HEK293 (cell line): ENCODE measurements around the gene KRTAP2-4.
"Not testable (repeated sequence)": the region's sequence is repeated elsewhere in the genome, so short reads cannot be mapped to it uniquely, and the experiment has no call there.

Experiments used
- ZBTB17 ChIP-seq: fragments of 450-650 bp; formaldehyde crosslinking; IDR thresholded peaks from 2 replicates; pipeline ENCODE4 v1.5.1; 2016; ENCODE audit warnings: missing biosample characterization, missing genetic modification characterization
- ZNF571 ChIP-seq: fragments of 450-650 bp; formaldehyde crosslinking; IDR thresholded peaks from 2 replicates; pipeline ENCODE4 v1.5.0; 2017; ENCODE audit warnings: missing biosample characterization, missing genetic modification characterization
- TF ChIP-seq, protein P1 (sequence below): fragments of 450-650 bp; IDR thresholded peaks from 2 replicates; pipeline ENCODE4 v1.5.1; 2018; ENCODE audit warnings: missing biosample characterization, missing genetic modification characterization
- TF ChIP-seq, protein P2 (sequence below): fragments of 450-650 bp; formaldehyde crosslinking; IDR thresholded peaks from 2 replicates; pipeline ENCODE4 v1.5.1; 2016; ENCODE audit warnings: missing biosample characterization, missing genetic modification characterization

DNA sequence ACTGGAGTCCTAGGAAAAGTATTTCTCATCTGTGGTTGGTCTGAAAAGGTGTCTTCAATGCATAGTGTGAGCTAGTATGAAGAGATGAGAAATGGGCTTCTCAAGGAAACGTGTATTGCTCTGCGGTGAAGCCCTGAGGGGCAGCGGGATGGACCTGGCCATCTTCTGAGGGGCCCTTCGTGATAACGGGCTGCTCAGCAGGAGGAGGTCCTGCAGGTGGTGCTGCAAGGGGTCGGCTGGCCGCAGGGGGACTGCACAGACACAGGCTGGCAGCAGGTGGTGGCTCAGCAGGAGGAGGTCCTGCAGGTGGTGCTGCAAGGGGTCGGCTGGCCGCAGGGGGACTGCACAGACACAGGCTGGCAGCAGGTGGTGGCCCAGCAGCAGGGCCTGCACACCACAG is 11.1 kb downstream of the KRTAP2-4 start:
- TF ChIP-seq, protein P1, sequence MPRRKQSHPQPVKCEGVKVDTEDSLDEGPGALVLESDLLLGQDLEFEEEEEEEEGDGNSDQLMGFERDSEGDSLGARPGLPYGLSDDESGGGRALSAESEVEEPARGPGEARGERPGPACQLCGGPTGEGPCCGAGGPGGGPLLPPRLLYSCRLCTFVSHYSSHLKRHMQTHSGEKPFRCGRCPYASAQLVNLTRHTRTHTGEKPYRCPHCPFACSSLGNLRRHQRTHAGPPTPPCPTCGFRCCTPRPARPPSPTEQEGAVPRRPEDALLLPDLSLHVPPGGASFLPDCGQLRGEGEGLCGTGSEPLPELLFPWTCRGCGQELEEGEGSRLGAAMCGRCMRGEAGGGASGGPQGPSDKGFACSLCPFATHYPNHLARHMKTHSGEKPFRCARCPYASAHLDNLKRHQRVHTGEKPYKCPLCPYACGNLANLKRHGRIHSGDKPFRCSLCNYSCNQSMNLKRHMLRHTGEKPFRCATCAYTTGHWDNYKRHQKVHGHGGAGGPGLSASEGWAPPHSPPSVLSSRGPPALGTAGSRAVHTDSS: not testable (repeated sequence)
- TF ChIP-seq, protein P2, sequence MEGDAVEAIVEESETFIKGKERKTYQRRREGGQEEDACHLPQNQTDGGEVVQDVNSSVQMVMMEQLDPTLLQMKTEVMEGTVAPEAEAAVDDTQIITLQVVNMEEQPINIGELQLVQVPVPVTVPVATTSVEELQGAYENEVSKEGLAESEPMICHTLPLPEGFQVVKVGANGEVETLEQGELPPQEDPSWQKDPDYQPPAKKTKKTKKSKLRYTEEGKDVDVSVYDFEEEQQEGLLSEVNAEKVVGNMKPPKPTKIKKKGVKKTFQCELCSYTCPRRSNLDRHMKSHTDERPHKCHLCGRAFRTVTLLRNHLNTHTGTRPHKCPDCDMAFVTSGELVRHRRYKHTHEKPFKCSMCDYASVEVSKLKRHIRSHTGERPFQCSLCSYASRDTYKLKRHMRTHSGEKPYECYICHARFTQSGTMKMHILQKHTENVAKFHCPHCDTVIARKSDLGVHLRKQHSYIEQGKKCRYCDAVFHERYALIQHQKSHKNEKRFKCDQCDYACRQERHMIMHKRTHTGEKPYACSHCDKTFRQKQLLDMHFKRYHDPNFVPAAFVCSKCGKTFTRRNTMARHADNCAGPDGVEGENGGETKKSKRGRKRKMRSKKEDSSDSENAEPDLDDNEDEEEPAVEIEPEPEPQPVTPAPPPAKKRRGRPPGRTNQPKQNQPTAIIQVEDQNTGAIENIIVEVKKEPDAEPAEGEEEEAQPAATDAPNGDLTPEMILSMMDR (tag by site-specific recombination): not testable (repeated sequence)
- not testable (repeated sequence) for TF ChIP-seq ZBTB17, ZNF571 (tag by site-specific recombination)
